DND-41 (cell line): ENCODE measurements around the gene NR4A2.

Experiments used
- ATAC-seq: fragments of 200-7000 bp; cut with Tn5 transposase; 3 replicates; pipeline ENCODE4 v1.9.1; 2021; ENCODE audit warnings: low read depth; ENCODE audit not compliant: insufficient read depth
- DNase-seq: peaks from one replicate; pipeline ENCODE4 v3.0.0-alpha.2; 2020
- H2AFZ ChIP-seq: 2 replicates; pipeline ENCODE4 v1.6.0; 2012; ENCODE audit warnings: low read depth, low read length
- H3K27ac ChIP-seq: 2 replicates; pipeline ENCODE4 v1.5.1; 2012; ENCODE audit warnings: low read length, inconsistent platforms
- H3K27me3 ChIP-seq: fragments of 200-600 bp; sonication (generic); 2 replicates; pipeline ENCODE4 v1.6.0; 2012; ENCODE audit warnings: low read length, mild to moderate bottlenecking, inconsistent platforms; ENCODE audit not compliant: insufficient read depth, poor library complexity
- H3K36me3 ChIP-seq: 2 replicates; pipeline ENCODE4 v1.5.1; 2012; ENCODE audit warnings: low read length, inconsistent platforms; ENCODE audit not compliant: insufficient read depth
- H3K4me1 ChIP-seq: 2 replicates; pipeline ENCODE4 v1.5.1; 2012; ENCODE audit warnings: mild to moderate bottlenecking, low read length; ENCODE audit not compliant: insufficient read depth
- H3K4me2 ChIP-seq: 2 replicates; pipeline ENCODE4 v1.6.0; 2012; ENCODE audit warnings: mild to moderate bottlenecking, moderate library complexity, low read length, inconsistent platforms; ENCODE audit not compliant: insufficient read depth
- H3K4me3 ChIP-seq, 2 experiments: fragments of 200-600 bp in 1 of 2; shearing (Covaris generic) in 1 of 2; 2 replicates each; pipeline ENCODE4 v1.5.1; 2012 to 2016; ENCODE audit warnings: inconsistent platforms in 2 of 2, low read length in 2 of 2, mild to moderate bottlenecking in 2 of 2, low read depth in 1 of 2, moderate library complexity in 1 of 2
- H3K79me2 ChIP-seq: 2 replicates; pipeline ENCODE4 v1.6.0; 2012; ENCODE audit warnings: low read length, inconsistent platforms; ENCODE audit not compliant: insufficient read depth
- H3K9ac ChIP-seq: 2 replicates; pipeline ENCODE4 v1.6.0; 2012; ENCODE audit warnings: low read depth, mild to moderate bottlenecking, inconsistent platforms, low read length, moderate library complexity
- H3K9me3 ChIP-seq: 2 replicates; pipeline ENCODE4 v1.5.1; 2012; ENCODE audit warnings: low read length, moderate library complexity, mild to moderate bottlenecking, inconsistent platforms; ENCODE audit not compliant: insufficient read depth, severe bottlenecking
- H4K20me1 ChIP-seq: 2 replicates; pipeline ENCODE4 v1.6.0; 2012; ENCODE audit warnings: low read length; ENCODE audit not compliant: insufficient read depth
- EZH2 ChIP-seq: IDR thresholded peaks from 3 replicates; pipeline ENCODE4 v1.6.1; 2012; ENCODE audit warnings: borderline replicate concordance, low read depth, mild to moderate bottlenecking, moderate library complexity, low read length, inconsistent platforms; ENCODE audit not compliant: severe bottlenecking
- TF ChIP-seq, protein P1 (sequence below): IDR thresholded peaks from 2 replicates; pipeline ENCODE4 v1.5.1; 2012; ENCODE audit warnings: borderline replicate concordance, low read length, moderate library complexity, mild to moderate bottlenecking; ENCODE audit not compliant: poor library complexity, severe bottlenecking; ENCODE audit errors: extremely low read depth

NR4A2 gene

GRCh38 chr2:156322686-156323231, 9.8 kb downstream of the NR4A2 start:
- Histone ChIP-seq H3K36me3 (no peaks in the 10 kb centered on the region), H3K79me2 (no peaks in the 10 kb centered on the region), H3K4me1 (no peaks in the 10 kb centered on the region), H3K27me3 (no peaks in the 10 kb centered on the region), H3K4me2 (no peak overlapping the region), H4K20me1 (no peaks in the 10 kb centered on the region), H3K9ac (no peak overlapping the region), H2AFZ (no peak overlapping the region), H3K4me3 (no peak overlapping the region), H3K9me3 (peaks cover 2% of the 10 kb centered on the region), H3K27ac (no peak overlapping the region)
- no peak for ATAC-seq
- no peak for DNase-seq
- no peak for TF ChIP-seq EZH2
- TF ChIP-seq, protein P1, sequence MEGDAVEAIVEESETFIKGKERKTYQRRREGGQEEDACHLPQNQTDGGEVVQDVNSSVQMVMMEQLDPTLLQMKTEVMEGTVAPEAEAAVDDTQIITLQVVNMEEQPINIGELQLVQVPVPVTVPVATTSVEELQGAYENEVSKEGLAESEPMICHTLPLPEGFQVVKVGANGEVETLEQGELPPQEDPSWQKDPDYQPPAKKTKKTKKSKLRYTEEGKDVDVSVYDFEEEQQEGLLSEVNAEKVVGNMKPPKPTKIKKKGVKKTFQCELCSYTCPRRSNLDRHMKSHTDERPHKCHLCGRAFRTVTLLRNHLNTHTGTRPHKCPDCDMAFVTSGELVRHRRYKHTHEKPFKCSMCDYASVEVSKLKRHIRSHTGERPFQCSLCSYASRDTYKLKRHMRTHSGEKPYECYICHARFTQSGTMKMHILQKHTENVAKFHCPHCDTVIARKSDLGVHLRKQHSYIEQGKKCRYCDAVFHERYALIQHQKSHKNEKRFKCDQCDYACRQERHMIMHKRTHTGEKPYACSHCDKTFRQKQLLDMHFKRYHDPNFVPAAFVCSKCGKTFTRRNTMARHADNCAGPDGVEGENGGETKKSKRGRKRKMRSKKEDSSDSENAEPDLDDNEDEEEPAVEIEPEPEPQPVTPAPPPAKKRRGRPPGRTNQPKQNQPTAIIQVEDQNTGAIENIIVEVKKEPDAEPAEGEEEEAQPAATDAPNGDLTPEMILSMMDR, result no peak

DNA sequence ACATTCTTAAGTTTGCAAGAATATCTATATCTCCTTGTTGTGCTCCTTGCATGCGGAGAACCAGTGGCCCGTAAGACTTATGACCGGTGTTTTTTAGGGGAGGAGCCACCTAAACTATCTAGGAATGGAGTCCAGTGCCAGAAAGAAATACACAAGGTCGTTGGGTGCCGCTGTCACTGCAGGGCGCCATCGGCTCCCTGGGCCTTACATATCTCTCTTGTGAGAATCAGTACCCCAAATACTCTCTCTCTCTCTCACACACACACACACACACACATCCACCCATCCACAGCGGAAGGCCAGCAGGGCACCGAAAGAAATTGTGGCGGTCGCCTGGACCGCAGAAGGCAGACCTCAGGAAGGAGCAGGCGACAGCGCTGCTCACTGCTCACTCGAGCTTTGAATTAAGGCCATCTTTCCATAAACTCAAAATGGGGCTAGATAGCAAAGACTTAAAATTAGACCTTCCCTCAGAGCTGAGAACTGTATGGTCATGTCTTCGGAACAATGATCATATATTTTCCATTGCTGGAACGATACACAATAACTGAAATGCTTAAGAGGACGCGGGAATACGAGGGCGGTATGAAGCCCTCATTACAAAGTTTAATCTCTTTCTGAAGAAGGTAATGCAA, 10.4 kb downstream of the NR4A2 start:
- ATAC-seq, result no peak
- no peak overlapping the region for H3K4me3 ChIP-seq

GRCh38 chr2:156321243-156321904, 11.1 kb downstream of the NR4A2 start:
- H4K20me1 ChIP-seq, result no peaks in the 10 kb centered on the region
- H3K79me2 ChIP-seq, result no peaks in the 10 kb centered on the region
- H3K4me3 ChIP-seq, result no peak overlapping the region
- DNase-seq, result no peak
- H3K27ac ChIP-seq, result no peak overlapping the region
- no peak overlapping the region for H2AFZ ChIP-seq
- no peak for TF ChIP-seq EZH2
- TF ChIP-seq, protein P1, result no peak
- H3K36me3 ChIP-seq, result no peaks in the 10 kb centered on the region
- no peaks in the 10 kb centered on the region for H3K4me1 ChIP-seq
- H3K9ac ChIP-seq, result no peak overlapping the region
- no peak overlapping the region for H3K4me2 ChIP-seq
- H3K27me3 ChIP-seq, result no peaks in the 10 kb centered on the region
- H3K9me3 ChIP-seq, result peaks cover 2% of the 10 kb centered on the region
- no peak for ATAC-seq

More for the DNA sequence above, 10.4 kb downstream of the NR4A2 start:
- Histone ChIP-seq H3K27ac (no peak overlapping the region), H4K20me1 (no peaks in the 10 kb centered on the region), H3K9me3 (peaks cover 2% of the 10 kb centered on the region), H3K9ac (no peak overlapping the region), H3K79me2 (no peaks in the 10 kb centered on the region), H3K36me3 (no peaks in the 10 kb centered on the region), H3K27me3 (no peaks in the 10 kb centered on the region), H3K4me2 (no peak overlapping the region), H2AFZ (no peak overlapping the region), H3K4me1 (no peaks in the 10 kb centered on the region)
- TF ChIP-seq, protein P1, result no peak
- TF ChIP-seq EZH2, result no peak
- DNase-seq, result no peak
